ENCODE measurements around the gene AOX1. TPM values are rescaled to one million over a fixed set of nuclear protein-coding genes. Genes with fewer than 3 reads are reported as not detected.

Gene AOX1
- total and polyA plus RNA-seq, 4 donors: 9.9 to 1,131 (median 486) TPM

DNA sequence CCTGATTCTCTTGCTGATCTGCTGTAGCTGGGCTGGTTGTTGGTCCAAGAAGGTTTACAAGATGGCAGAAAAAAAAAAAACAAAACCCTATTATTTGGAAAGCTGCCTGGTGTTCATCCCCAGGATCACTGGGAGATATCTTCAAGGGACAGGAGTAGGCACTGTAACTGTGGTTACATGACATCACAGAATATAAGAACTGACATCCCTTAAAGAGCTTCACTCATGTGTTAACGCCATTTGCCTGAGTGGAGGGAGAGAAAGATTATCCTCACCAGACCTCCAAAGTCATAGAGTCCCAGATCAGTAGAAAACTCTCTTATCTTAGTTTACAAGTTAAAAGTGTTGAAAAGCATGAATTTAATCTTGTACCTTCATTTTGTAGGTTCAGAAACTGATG, 130.6 kb downstream of the AOX1 start:
- peaks cover 0 to 4% (median 0%) of the 10 kb centered on the region in 4 donors for H3K4me1 ChIP-seq (ENCODE audit: control insufficient read depth in 4 of 4, insufficient read depth in 4 of 4, low read length in 3 of 4)
- no peak overlapping the region for H3K9ac ChIP-seq (ENCODE audit: low read depth in 1 of 2, low read length in 2 of 2)
- no peak for DNase-seq (ENCODE audit: low spot score)
- H3K27me3 ChIP-seq (ENCODE audit: control insufficient read depth in 4 of 4, insufficient read depth in 4 of 4, low read length in 3 of 4): no peaks in the 10 kb centered on the region
- H3K9me3 ChIP-seq (ENCODE audit: control insufficient read depth in 4 of 4, low read length in 3 of 4): no peaks in the 10 kb centered on the region
- no peak overlapping the region for H3K27ac ChIP-seq (ENCODE audit: low read depth in 1 of 2, low read length in 2 of 2)
- no peaks in the 10 kb centered on the region for H3K36me3 ChIP-seq (ENCODE audit: control insufficient read depth in 4 of 4, insufficient read depth in 3 of 4, low read depth in 1 of 4, low read length in 3 of 4)
- TF ChIP-seq, protein P1, sequence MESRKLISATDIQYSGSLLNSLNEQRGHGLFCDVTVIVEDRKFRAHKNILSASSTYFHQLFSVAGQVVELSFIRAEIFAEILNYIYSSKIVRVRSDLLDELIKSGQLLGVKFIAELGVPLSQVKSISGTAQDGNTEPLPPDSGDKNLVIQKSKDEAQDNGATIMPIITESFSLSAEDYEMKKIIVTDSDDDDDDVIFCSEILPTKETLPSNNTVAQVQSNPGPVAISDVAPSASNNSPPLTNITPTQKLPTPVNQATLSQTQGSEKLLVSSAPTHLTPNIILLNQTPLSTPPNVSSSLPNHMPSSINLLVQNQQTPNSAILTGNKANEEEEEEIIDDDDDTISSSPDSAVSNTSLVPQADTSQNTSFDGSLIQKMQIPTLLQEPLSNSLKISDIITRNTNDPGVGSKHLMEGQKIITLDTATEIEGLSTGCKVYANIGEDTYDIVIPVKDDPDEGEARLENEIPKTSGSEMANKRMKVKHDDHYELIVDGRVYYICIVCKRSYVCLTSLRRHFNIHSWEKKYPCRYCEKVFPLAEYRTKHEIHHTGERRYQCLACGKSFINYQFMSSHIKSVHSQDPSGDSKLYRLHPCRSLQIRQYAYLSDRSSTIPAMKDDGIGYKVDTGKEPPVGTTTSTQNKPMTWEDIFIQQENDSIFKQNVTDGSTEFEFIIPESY (IDR thresholded peaks at IDR 0.05): no peak
- TF ChIP-seq RAD21 (IDR thresholded peaks at IDR 0.05) (no peak), GABPA (IDR thresholded peaks at IDR 0.05 in 1 of 2, conservative IDR thresholded peaks at IDR 0.05 in 1 of 2) (no peak), RXRA (IDR thresholded peaks at IDR 0.05) (no peak)
- TF ChIP-seq, protein P2, sequence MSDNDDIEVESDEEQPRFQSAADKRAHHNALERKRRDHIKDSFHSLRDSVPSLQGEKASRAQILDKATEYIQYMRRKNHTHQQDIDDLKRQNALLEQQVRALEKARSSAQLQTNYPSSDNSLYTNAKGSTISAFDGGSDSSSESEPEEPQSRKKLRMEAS (IDR thresholded peaks at IDR 0.05): no peak
- H3K4me3 ChIP-seq (ENCODE audit: low read depth in 1 of 3, low read length in 3 of 3): no peak overlapping the region
- 91% methylated on average over 1 of the region's 1 CpG for WGBS

Other genes starting within 250 kb of the AOX1 start
- 1 to 10 TPM; 7.8 to 7.9 TPM for gene KCTD18, start 75.9 kb upstream of the AOX1 start, total RNA-seq
- gene KCTD18, start 75.9 kb upstream of the AOX1 start, polyA plus RNA-seq: 1 to 10 TPM; 4.4 to 5.2 TPM
- gene SGO2, start 59.8 kb upstream of the AOX1 start, total RNA-seq: 10 to 100 TPM in 1 of 2 donors, under 1 TPM in 1; 0.67 to 14.9 TPM
- under 1 TPM; 0.58 to 0.88 TPM for gene SGO2, start 59.8 kb upstream of the AOX1 start, polyA plus RNA-seq
- gene BZW1, start 225.9 kb downstream of the AOX1 start, total RNA-seq: 100 to 1,000 TPM; 169 to 189 TPM
- 100 to 1,000 TPM in 1 of 2 donors, 10 to 100 TPM in 1; 63.0 to 154 TPM for gene BZW1, start 225.9 kb downstream of the AOX1 start, polyA plus RNA-seq

Data from liver (tissue), 9 donors.